HFFc6 (cell line): ENCODE data around the gene C17orf107. TPM values are rescaled to one million over a fixed set of nuclear protein-coding genes. Genes with fewer than 3 reads are reported as not detected.

Experiments
- DNase-seq: peaks from one replicate; pipeline ENCODE4 v3.0.0-alpha.2; 2018
- H3K27ac Mint-ChIP-seq: 2 replicates; pipeline ENCODE4 v1.8.0; 2020; ENCODE audit warnings: mild to moderate bottlenecking, mixed read lengths
- H3K27me3 Mint-ChIP-seq: 2 replicates; pipeline ENCODE4 v1.8.0; 2021; ENCODE audit warnings: mild to moderate bottlenecking, moderate library complexity, mixed read lengths; ENCODE audit not compliant: insufficient read depth
- H3K36me3 Mint-ChIP-seq: 2 replicates; pipeline ENCODE4 v1.8.0; 2021; ENCODE audit warnings: low read depth, mixed read lengths
- H3K4me1 Mint-ChIP-seq: 2 replicates; pipeline ENCODE4 v1.8.0; 2020; ENCODE audit warnings: low read depth, mixed read lengths
- H3K4me3 Mint-ChIP-seq: 2 replicates; pipeline ENCODE4 v1.8.0; 2020; ENCODE audit warnings: mild to moderate bottlenecking, moderate library complexity, mixed read lengths
- H3K9me3 Mint-ChIP-seq: 2 replicates; pipeline ENCODE4 v1.8.0; 2020; ENCODE audit warnings: mild to moderate bottlenecking, mixed read lengths
- total RNA-seq, 6 experiments: library from RNA; stranded (reverse); fragmentation: NEBNext Ultra II Directional; extraction: Animal tissue kit (Norgen Biotek cat#: 25700); gene quantifications; 2 replicates in 1 of 6; 3 replicates in 5 of 6; pipeline ENCODE4 v1.2.3, GENCODE V29; 2021
- TF ChIP-seq, protein P1 (sequence below): fragments of 200-600 bp; sonication (generic); IDR thresholded peaks from 2 replicates; pipeline ENCODE4 v1.5.0; 2021; ENCODE audit warnings: antibody characterized with exemption, mild to moderate bottlenecking

Gene C17orf107
- total RNA-seq, 6 experiments from 2014 or later = 0.95 to 1.6 (median 1.4) TPM

DNA sequence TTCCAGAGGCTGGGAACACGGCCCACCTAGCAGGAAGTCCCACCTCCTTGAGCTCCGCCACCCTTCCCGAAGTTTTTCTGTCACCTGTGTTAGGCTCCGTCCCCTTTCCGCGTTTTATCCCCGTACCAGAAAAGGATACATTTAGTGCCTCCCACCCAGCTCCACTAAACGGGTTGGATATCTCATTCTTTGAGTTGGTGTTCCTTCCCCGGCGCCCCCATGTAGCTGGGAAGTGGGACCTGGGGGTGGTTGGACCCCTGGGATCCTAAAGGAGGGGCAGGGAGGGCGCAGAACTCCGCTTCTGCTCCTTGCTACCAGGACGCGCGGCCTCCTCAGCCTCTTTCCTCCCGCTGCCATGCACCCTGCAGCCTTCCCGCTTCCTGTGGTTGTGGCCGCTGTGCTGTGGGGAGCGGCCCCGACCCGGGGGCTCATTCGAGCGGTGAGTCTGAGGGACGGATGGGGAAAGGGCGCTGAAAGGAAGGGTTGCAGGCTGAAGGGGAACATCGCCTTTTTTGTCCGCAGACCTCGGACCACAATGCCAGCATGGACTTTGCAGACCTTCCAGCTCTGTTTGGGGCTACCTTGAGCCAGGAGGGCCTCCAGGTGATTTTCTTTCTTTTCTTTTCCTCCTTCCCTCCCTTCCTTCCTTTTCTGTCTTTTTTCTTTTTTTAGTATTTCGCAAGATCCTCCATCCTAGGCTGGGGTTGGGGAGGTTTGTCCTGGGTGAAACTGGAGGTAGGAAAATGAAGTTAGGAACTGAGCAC lies 41.4 kb downstream of the C17orf107 start:
- Mint-ChIP-seq H3K27me3 (peaks cover 9% of the 10 kb centered on the region), H3K36me3 (peaks cover 56% of the 10 kb centered on the region), H3K27ac (peak overlapping the region; percentile 100), H3K4me3 (peak overlapping the region; percentile 95), H3K9me3 (no peaks in the 10 kb centered on the region), H3K4me1 (peaks cover 61% of the 10 kb centered on the region)
- DNase-seq = no peak
- TF ChIP-seq, protein P1, sequence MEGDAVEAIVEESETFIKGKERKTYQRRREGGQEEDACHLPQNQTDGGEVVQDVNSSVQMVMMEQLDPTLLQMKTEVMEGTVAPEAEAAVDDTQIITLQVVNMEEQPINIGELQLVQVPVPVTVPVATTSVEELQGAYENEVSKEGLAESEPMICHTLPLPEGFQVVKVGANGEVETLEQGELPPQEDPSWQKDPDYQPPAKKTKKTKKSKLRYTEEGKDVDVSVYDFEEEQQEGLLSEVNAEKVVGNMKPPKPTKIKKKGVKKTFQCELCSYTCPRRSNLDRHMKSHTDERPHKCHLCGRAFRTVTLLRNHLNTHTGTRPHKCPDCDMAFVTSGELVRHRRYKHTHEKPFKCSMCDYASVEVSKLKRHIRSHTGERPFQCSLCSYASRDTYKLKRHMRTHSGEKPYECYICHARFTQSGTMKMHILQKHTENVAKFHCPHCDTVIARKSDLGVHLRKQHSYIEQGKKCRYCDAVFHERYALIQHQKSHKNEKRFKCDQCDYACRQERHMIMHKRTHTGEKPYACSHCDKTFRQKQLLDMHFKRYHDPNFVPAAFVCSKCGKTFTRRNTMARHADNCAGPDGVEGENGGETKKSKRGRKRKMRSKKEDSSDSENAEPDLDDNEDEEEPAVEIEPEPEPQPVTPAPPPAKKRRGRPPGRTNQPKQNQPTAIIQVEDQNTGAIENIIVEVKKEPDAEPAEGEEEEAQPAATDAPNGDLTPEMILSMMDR = no peak

DNA sequence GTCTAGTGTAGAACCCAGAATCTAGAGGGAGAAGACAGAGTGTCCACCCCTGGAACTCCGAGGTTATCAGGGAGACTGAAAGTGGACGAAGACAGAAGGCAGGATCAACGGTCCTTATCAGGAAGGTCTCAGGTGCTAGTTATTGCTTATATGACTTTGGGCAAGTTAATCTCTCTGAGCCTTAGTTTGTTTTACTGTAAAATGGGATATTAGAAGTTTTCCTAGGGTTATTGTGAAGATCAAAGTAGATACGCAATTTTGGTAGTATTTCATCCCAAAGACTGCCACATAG lies 41.9 kb downstream of the C17orf107 start:
- H3K4me3 Mint-ChIP-seq = peak overlapping the region; percentile 95
- TF ChIP-seq, protein P1 = no peak
- no peak for DNase-seq
- H3K4me1 Mint-ChIP-seq = peaks cover 66% of the 10 kb centered on the region
- peaks cover 11% of the 10 kb centered on the region for H3K27me3 Mint-ChIP-seq
- H3K27ac Mint-ChIP-seq = peak overlapping the region; percentile 100
- H3K9me3 Mint-ChIP-seq = no peaks in the 10 kb centered on the region
- H3K36me3 Mint-ChIP-seq = peaks cover 57% of the 10 kb centered on the region

DNA sequence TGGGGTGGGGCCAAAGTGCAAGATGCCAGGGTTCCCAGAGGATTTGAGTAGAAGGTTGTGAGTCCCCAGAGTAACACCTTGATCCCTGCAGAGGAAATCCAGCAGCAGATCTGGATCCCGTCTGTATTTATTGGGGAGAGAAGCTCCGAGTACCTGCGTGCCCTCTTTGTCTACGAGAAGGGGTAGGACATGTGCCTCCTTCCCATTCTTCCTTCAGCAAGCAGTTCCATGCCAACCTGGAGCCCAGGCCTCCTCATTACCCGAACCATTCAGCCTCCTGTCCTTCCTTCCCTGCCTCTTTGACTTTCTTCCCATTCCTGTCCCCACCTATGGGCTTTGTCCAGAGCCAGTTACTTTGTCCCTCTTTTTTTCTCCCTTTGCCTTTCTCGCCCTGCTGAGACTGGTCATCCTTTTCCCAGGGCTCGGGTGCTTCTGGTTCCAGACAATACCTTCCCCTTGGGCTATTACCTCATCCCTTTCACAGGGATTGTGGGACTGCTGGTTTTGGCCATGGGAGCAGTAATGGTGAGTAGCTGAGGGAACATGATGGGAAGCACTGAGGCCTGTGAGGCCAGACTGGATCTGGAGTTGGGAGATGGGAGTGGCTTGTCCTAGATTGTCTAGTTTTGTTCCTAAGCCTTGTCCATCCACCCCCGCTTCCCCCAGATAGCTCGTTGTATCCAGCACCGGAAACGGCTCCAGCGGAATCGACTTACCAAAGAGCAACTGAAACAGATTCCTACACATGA lies 43.6 kb downstream of the C17orf107 start:
- Mint-ChIP-seq H3K36me3 (peaks cover 70% of the 10 kb centered on the region), H3K4me1 (peaks cover 70% of the 10 kb centered on the region), H3K27ac (peak overlapping the region; percentile 100), H3K4me3 (peak overlapping the region; percentile 31), H3K9me3 (no peaks in the 10 kb centered on the region), H3K27me3 (peaks cover 17% of the 10 kb centered on the region)
- no peak for DNase-seq
- TF ChIP-seq, protein P1 = no peak

DNA sequence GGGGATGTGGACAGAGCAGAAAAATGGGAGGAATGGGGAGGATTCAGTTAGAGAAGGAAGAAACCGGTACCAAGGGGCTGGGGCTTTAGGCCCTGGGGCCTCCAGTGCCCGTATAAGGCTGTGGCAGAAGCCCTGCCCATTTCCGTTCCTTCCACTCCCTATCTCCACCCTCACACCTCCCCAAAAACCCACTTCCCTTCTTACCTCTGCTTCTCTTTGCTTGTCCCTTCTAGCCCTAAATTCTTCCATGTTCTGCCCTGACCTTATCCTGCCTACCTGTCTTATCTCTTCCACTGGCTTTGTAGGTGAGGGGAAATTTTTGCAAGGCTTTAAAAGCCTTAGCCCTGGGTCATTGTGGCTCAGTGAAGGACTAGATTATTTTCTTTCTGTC lies 44.8 kb downstream of the C17orf107 start:
- Mint-ChIP-seq H3K27me3 (peaks cover 17% of the 10 kb centered on the region), H3K9me3 (no peaks in the 10 kb centered on the region), H3K27ac (peak overlapping the region; percentile 91), H3K4me3 (peak overlapping the region; percentile 91), H3K36me3 (peaks cover 64% of the 10 kb centered on the region), H3K4me1 (peaks cover 63% of the 10 kb centered on the region)
- TF ChIP-seq, protein P1 = no peak
- DNase-seq = no peak

DNA sequence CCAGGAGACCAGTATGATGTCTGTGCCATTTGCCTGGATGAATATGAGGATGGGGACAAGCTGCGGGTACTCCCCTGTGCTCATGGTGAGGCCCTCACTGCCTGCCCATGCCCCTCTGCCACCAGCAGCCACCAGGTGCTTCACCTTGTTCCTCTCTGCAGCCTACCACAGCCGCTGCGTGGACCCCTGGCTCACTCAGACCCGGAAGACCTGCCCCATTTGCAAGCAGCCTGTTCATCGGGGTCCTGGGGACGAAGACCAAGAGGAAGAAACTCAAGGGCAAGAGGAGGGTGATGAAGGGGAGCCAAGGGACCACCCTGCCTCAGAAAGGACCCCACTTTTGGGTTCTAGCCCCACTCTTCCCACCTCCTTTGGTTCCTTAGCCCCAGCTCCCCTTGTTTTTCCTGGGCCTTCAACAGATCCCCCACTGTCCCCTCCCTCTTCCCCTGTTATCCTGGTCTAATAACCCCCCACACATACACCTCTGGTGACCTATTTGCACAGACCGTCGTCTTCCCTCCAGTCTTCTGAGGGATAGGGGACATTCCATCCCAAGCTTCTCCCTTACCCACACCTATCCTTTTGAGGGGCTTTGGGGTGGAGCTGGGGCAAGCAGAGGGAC lies 45.3 kb downstream of the C17orf107 start:
- Mint-ChIP-seq H3K27me3 (peaks cover 17% of the 10 kb centered on the region), H3K36me3 (peaks cover 64% of the 10 kb centered on the region), H3K9me3 (no peaks in the 10 kb centered on the region), H3K27ac (peak overlapping the region; percentile 91), H3K4me1 (peaks cover 62% of the 10 kb centered on the region), H3K4me3 (peak overlapping the region; percentile 91)
- DNase-seq = no peak
- TF ChIP-seq, protein P1 = no peak
